HCT116 (cell line): ENCODE results near the gene ADAMTS16.

Experiments used
- CEBPB ChIP-seq: IDR thresholded peaks from 2 replicates; pipeline ENCODE4 v1.6.1; 2012; ENCODE audit warnings: low read depth
- CTCF ChIP-seq, 3 experiments: fragments of 200-600 bp in 1 of 3; sonication (generic) in 1 of 3; IDR thresholded peaks in 2 of 3; conservative IDR thresholded peaks in 1 of 3; 2 replicates each; pipeline ENCODE4 v1.5.1; 2012 to 2017; ENCODE audit warnings: low read depth in 2 of 3, low read length in 2 of 3, antibody characterized with exemption in 1 of 3, borderline replicate concordance in 1 of 3, control low read depth in 1 of 3, mild to moderate bottlenecking in 1 of 3, mixed read lengths in 1 of 3, mixed run types in 1 of 3, moderate library complexity in 1 of 3; ENCODE audit not compliant: insufficient read depth in 1 of 3
- EGR1 ChIP-seq: IDR thresholded peaks from 2 replicates; pipeline ENCODE4 v1.6.1; 2012; ENCODE audit warnings: low read depth
- EZH2 ChIP-seq: fragments of 200-600 bp; sonication (generic); IDR thresholded peaks from 2 replicates; pipeline ENCODE4 v1.6.1; 2017; ENCODE audit warnings: antibody characterized with exemption, mixed run types
- EZH2phosphoT487 ChIP-seq: fragments of 200-600 bp; IDR thresholded peaks from 2 replicates; pipeline ENCODE4 v1.6.1; 2018; ENCODE audit warnings: antibody characterized with exemption, borderline replicate concordance
- JUND ChIP-seq: IDR thresholded peaks from 2 replicates; pipeline ENCODE4 v1.6.1; 2012
- POLR2A ChIP-seq: IDR thresholded peaks from 2 replicates; pipeline ENCODE4 v1.7.0; 2011; ENCODE audit warnings: borderline replicate concordance; ENCODE audit not compliant: insufficient read depth, insufficient read length; ENCODE audit errors: extremely low read depth
- POLR2AphosphoS5 ChIP-seq: IDR thresholded peaks from 2 replicates; pipeline ENCODE4 v1.6.1; 2011; ENCODE audit warnings: mild to moderate bottlenecking, low read depth, low read length, moderate library complexity
- RAD21 ChIP-seq: IDR thresholded peaks from 2 replicates; pipeline ENCODE4 v1.6.1; 2012; ENCODE audit warnings: low read depth, mild to moderate bottlenecking
- SIN3A ChIP-seq: IDR thresholded peaks from 2 replicates; pipeline ENCODE4 v1.6.1; 2012; ENCODE audit warnings: low read depth
- SP1 ChIP-seq: IDR thresholded peaks from 2 replicates; pipeline ENCODE4 v1.6.1; 2012; ENCODE audit warnings: low read depth
- ZBTB33 ChIP-seq: IDR thresholded peaks from 2 replicates; pipeline ENCODE4 v1.6.1; 2011; ENCODE audit warnings: mild to moderate bottlenecking, low read length, moderate library complexity; ENCODE audit not compliant: insufficient replicate concordance; ENCODE audit errors: extremely low read depth
- TF ChIP-seq, protein P1 (sequence below): IDR thresholded peaks from 2 replicates; pipeline ENCODE4 v1.6.1; 2012

GRCh38 chr5:5291357-5291756 is 151.2 kb downstream of the ADAMTS16 start:
- TF ChIP-seq POLR2AphosphoS5 = no peak
- TF ChIP-seq POLR2A = no peak
- no peak for TF ChIP-seq EZH2
- TF ChIP-seq RAD21 = no peak
- no peak for TF ChIP-seq CTCF (IDR thresholded peaks at IDR 0.05 in 2 of 3, conservative IDR thresholded peaks at IDR 0.05 in 1 of 3; ENCODE audit: borderline replicate concordance in 1 of 3, insufficient read depth in 1 of 3, low read depth in 2 of 3, low read length in 2 of 3)
- no peak for TF ChIP-seq ZBTB33
- TF ChIP-seq EGR1 = no peak
- no peak for TF ChIP-seq SP1
- no peak for TF ChIP-seq SIN3A
- TF ChIP-seq CEBPB = no peak
- TF ChIP-seq, protein P1, sequence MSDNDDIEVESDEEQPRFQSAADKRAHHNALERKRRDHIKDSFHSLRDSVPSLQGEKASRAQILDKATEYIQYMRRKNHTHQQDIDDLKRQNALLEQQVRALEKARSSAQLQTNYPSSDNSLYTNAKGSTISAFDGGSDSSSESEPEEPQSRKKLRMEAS = no peak
- TF ChIP-seq JUND = no peak
- no peak for TF ChIP-seq EZH2phosphoT487
